HCT116 (cell line): ENCODE measurements around the gene SLC18A2. TPM values are rescaled to one million over a fixed set of nuclear protein-coding genes. Genes with fewer than 3 reads are reported as not detected.

Source experiments
- ATAC-seq: fragments of 200-7000 bp; cut with Tn5 transposase; 2 replicates; pipeline ENCODE4 v1.9.1; 2020; ENCODE audit warnings: mild to moderate bottlenecking, moderate library complexity
- BruUV-seq: library from RNA; stranded (reverse); fragments of 400-500 nt; replicated peaks from 2 replicates; lab custom pipeline; 2021; lab: Mats Ljungman, UMichigan
- CTCF ChIA-PET: fragments of 300-600 bp; sonication (Branson Sonifier 250); formaldehyde crosslinking; loops from one replicate; lab custom pipeline; 2021; ENCODE audit warnings: antibody characterized with exemption; lab: Charles Lee
- POLR2A ChIA-PET: fragments of 300-600, 350-600 bp; sonication (Branson Sonifier 250); formaldehyde crosslinking; loops from one replicate; lab custom pipeline; 2021; ENCODE audit warnings: antibody characterized with exemption; lab: Charles Lee
- RAD21 ChIA-PET, 2 experiments: fragments of 300-600 bp; sonication (Branson Sonifier 250); formaldehyde crosslinking; loops; one replicate each; lab custom pipeline; 2023; ENCODE audit warnings: low total read pairs in 2 of 2; ENCODE audit not compliant: uncharacterized antibody in 2 of 2, unreplicated experiment in 2 of 2, low non-redundant PET in 1 of 2; lab: Charles Lee
- DNase-seq: peaks from one replicate; pipeline ENCODE4 v3.0.0-alpha.2; 2010; ENCODE audit warnings: low read depth, low spot score
- H2AFZ ChIP-seq: fragments of 200-600 bp; shearing (Covaris generic), sonication (generic); 2 replicates; pipeline ENCODE4 v1.6.1; 2017; ENCODE audit warnings: low read depth, mixed run types, mixed read lengths, antibody characterized with exemption, low read length; ENCODE audit not compliant: poor library complexity, severe bottlenecking
- H3K27ac ChIP-seq: 2 replicates; pipeline ENCODE4 v1.5.1; 2012; ENCODE audit warnings: low read depth, low read length
- H3K27me3 ChIP-seq: fragments of 200-600 bp; sonication (generic); 2 replicates; pipeline ENCODE4 v1.6.1; 2016; ENCODE audit warnings: mixed run types, low read length, mixed read lengths; ENCODE audit not compliant: insufficient read depth
- H3K36me3 ChIP-seq, 2 experiments: fragments of 200-500 bp in 1 of 2; fragments of 200-600 bp in 1 of 2; sonication (Bioruptor generic) in 1 of 2; sonication (generic) in 1 of 2; 2 replicates each; pipeline versions ENCODE4 v1.5.1 to v1.6.1; 2014 to 2016; ENCODE audit warnings: low read length in 2 of 2, inconsistent platforms in 1 of 2, mixed read lengths in 1 of 2, mixed run types in 1 of 2; ENCODE audit not compliant: insufficient read depth in 2 of 2, control insufficient read depth in 1 of 2
- H3K4me1 ChIP-seq, 2 experiments: fragments of 200-600 bp in 1 of 2; sonication (generic) in 1 of 2; 2 replicates each; pipeline versions ENCODE4 v1.5.1 to v1.6.1; 2012 to 2017; ENCODE audit warnings: low read length in 2 of 2, inconsistent platforms in 1 of 2, mild to moderate bottlenecking in 1 of 2, mixed read lengths in 1 of 2, mixed run types in 1 of 2, moderate library complexity in 1 of 2; ENCODE audit not compliant: insufficient read depth in 2 of 2, control insufficient read depth in 1 of 2
- H3K4me2 ChIP-seq: fragments of 200-600 bp; sonication (generic); 2 replicates; pipeline ENCODE4 v1.6.1; 2017; ENCODE audit warnings: mixed run types, low read length, mixed read lengths
- H3K4me3 ChIP-seq, 2 experiments: fragments of 200-600 bp in 1 of 2; sonication (generic) in 1 of 2; replicated peaks in 1 of 2; 2 replicates each; pipeline ENCODE4 v1.5.1; 2011 to 2016; ENCODE audit warnings: low read length in 2 of 2, control low read depth in 1 of 2, low read depth in 1 of 2, mild to moderate bottlenecking in 1 of 2, mixed read lengths in 1 of 2, mixed run types in 1 of 2
- H3K79me2 ChIP-seq: fragments of 200-600 bp; sonication (generic); 2 replicates; pipeline ENCODE4 v1.6.1; 2017; ENCODE audit warnings: mild to moderate bottlenecking, mixed run types, low read length, moderate library complexity, mixed read lengths; ENCODE audit not compliant: insufficient read depth
- H3K9ac ChIP-seq: fragments of 200-600 bp; sonication (generic); 2 replicates; pipeline ENCODE4 v1.6.1; 2016; ENCODE audit warnings: low read length, mixed read lengths
- H3K9me2 ChIP-seq: fragments of 200-600 bp; sonication (generic), shearing (Covaris generic); 2 replicates; pipeline ENCODE4 v1.6.1; 2017; ENCODE audit warnings: mixed run types, mild to moderate bottlenecking, moderate library complexity; ENCODE audit not compliant: insufficient read depth
- H3K9me3 ChIP-seq, 2 experiments: fragments of 200-500 bp in 1 of 2; fragments of 200-600 bp in 1 of 2; sonication (Bioruptor generic) in 1 of 2; sonication (generic) in 1 of 2; 2 replicates each; pipeline ENCODE4 v1.6.1; 2014 to 2017; ENCODE audit warnings: low read length in 2 of 2, mixed read lengths in 2 of 2, inconsistent platforms in 1 of 2, low read depth in 1 of 2, mild to moderate bottlenecking in 1 of 2, mixed run types in 1 of 2, moderate library complexity in 1 of 2; ENCODE audit not compliant: control insufficient read depth in 1 of 2, insufficient read depth in 1 of 2
- H4K20me1 ChIP-seq: fragments of 200-600 bp; sonication (generic), shearing (Covaris generic); 2 replicates; pipeline ENCODE4 v1.6.1; 2017; ENCODE audit warnings: mixed run types, mild to moderate bottlenecking, moderate library complexity; ENCODE audit not compliant: insufficient read depth
- CTCF ChIP-seq, 3 experiments: fragments of 200-600 bp in 1 of 3; sonication (generic) in 1 of 3; IDR thresholded peaks in 2 of 3; conservative IDR thresholded peaks in 1 of 3; 2 replicates each; pipeline ENCODE4 v1.5.1; 2012 to 2017; ENCODE audit warnings: low read depth in 2 of 3, low read length in 2 of 3, antibody characterized with exemption in 1 of 3, borderline replicate concordance in 1 of 3, control low read depth in 1 of 3, mild to moderate bottlenecking in 1 of 3, mixed read lengths in 1 of 3, mixed run types in 1 of 3, moderate library complexity in 1 of 3; ENCODE audit not compliant: insufficient read depth in 1 of 3
- FOSL1 ChIP-seq: IDR thresholded peaks from 2 replicates; pipeline ENCODE4 v1.6.1; 2012; ENCODE audit warnings: low read depth
- MAX ChIP-seq: IDR thresholded peaks from 2 replicates; pipeline ENCODE4 v1.6.1; 2012
- POLR2AphosphoS5 ChIP-seq: IDR thresholded peaks from 2 replicates; pipeline ENCODE4 v1.6.1; 2011; ENCODE audit warnings: mild to moderate bottlenecking, low read depth, low read length, moderate library complexity
- REST ChIP-seq: IDR thresholded peaks from 2 replicates; pipeline ENCODE4 v1.6.1; 2012; ENCODE audit warnings: low read depth
- TCF7L2 ChIP-seq: IDR thresholded peaks from 2 replicates; pipeline ENCODE4 v1.7.0; 2011; ENCODE audit warnings: borderline replicate concordance, inconsistent platforms; ENCODE audit not compliant: insufficient read depth, insufficient read length; ENCODE audit errors: extremely low read depth
- ZFX ChIP-seq: fragments of 450-650 bp; IDR thresholded peaks from 2 replicates; pipeline ENCODE4 v1.6.1; 2017
- ZNF274 ChIP-seq: fragments of 200-500 bp; sonication (Bioruptor generic); IDR thresholded peaks from 2 replicates; pipeline ENCODE4 v1.6.1; 2014; ENCODE audit warnings: mild to moderate bottlenecking, low read depth, low read length, inconsistent platforms
- intact Hi-C: fragments of 100-400 bp; cut with micrococcal nuclease; formaldehyde crosslinking; loops from 2 replicates; pipeline ENCODE4 v1.10.0; 2022
- total RNA-seq: library from RNA; stranded (reverse); gene quantifications from one replicate; pipeline ENCODE4 v1.2.1, GENCODE V29; 2021; ENCODE audit not compliant: unreplicated experiment
- TF ChIP-seq, protein P1 (sequence below): IDR thresholded peaks from 2 replicates; pipeline ENCODE4 v1.6.1; 2011; ENCODE audit warnings: mild to moderate bottlenecking, low read length, moderate library complexity; ENCODE audit not compliant: insufficient replicate concordance; ENCODE audit errors: extremely low read depth

Gene SLC18A2
- total RNA-seq, 1 experiment from 2014 or later, result not detected

DNA sequence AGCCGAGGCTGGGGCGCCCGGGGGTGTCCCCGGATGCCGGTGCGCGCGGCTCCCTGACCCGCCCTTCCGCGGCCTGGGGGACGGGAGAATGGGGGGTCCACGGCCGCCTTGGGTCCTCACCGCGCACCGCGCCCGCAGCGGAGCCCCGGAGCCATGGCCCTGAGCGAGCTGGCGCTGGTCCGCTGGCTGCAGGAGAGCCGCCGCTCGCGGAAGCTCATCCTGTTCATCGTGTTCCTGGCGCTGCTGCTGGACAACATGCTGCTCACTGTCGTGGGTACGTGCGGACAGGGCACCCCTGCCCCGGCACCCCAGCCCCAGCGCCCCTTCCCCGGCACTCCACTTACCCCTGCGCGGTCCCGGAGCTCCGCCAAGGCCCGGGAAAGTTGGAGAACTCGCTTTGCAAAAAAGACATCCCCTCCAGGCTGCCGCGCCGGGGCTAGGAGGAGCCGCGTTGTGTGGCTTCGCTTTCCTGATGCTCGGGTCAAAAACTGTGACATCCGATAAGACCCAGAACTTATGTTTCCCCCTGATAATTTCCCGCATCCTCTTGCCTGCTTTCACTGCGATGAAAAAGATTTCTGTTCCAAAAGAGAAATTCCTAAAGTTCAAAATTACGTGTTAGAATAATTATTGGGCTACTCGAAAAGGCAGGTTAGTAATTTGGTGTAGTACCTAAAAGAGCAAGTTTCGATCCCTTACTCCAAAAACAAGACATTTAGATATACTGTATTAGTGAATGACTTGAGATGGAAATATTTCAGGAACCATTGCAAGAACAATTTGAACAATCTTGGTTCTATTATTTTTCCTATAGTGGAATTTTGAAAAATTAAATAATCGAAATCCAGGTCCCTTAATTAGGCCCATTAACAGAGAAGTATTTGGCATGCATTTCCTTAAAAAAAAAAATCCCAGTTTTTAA, 888 bp downstream of the SLC18A2 start:
- no peak for ATAC-seq
- Histone ChIP-seq H2AFZ (no peak overlapping the region), H3K9me3 (no peaks in the 10 kb centered on the region), H3K36me3 (no peaks in the 10 kb centered on the region), H3K4me2 (no peak overlapping the region), H3K27ac (no peak overlapping the region), H3K9ac (no peak overlapping the region), H3K4me1 (no peaks in the 10 kb centered on the region), H3K9me2 (no peaks in the 10 kb centered on the region), H3K79me2 (no peaks in the 10 kb centered on the region), H3K4me3 (no peak overlapping the region), H3K27me3 (0 out of 2 replicates have a peak, but pooled peaks cover 8% of the 10 kb centered on the region), H4K20me1 (no peaks in the 10 kb centered on the region)
- intact Hi-C loops, result no loop called here
- ChIA-PET POLR2A (no interaction called here), CTCF (interaction anchor here (1.4 to 1.9 kb wide), 2 partner anchors 15 to 201 kb away, joined by 4 to 6 read pairs; no protein-coding TSS in a partner anchor), RAD21 (no interaction called here)
- DNase-seq, result no peak
- BruUV-seq, result no TSS peak
- TF ChIP-seq FOSL1 (no peak), POLR2AphosphoS5 (no peak), CTCF (IDR thresholded peaks at IDR 0.05 in 2 of 3, conservative IDR thresholded peaks at IDR 0.05 in 1 of 3; ENCODE audit: borderline replicate concordance in 1 of 3, insufficient read depth in 1 of 3, low read depth in 2 of 3, low read length in 2 of 3) (no peak), REST (no peak), ZFX (no peak), ZNF274 (no peak), TCF7L2 (no peak), MAX (no peak)
- TF ChIP-seq, protein P1, sequence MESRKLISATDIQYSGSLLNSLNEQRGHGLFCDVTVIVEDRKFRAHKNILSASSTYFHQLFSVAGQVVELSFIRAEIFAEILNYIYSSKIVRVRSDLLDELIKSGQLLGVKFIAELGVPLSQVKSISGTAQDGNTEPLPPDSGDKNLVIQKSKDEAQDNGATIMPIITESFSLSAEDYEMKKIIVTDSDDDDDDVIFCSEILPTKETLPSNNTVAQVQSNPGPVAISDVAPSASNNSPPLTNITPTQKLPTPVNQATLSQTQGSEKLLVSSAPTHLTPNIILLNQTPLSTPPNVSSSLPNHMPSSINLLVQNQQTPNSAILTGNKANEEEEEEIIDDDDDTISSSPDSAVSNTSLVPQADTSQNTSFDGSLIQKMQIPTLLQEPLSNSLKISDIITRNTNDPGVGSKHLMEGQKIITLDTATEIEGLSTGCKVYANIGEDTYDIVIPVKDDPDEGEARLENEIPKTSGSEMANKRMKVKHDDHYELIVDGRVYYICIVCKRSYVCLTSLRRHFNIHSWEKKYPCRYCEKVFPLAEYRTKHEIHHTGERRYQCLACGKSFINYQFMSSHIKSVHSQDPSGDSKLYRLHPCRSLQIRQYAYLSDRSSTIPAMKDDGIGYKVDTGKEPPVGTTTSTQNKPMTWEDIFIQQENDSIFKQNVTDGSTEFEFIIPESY, result no peak
